Activated CD8-positive, alpha-beta memory T cell treated with anti-CD3 and anti-CD28 coated beads, Interleukin-2, amount 50 U/mL, for 24 hours (primary cell): ENCODE data around the gene TSPEAR.

Experiments used
- DNase-seq: peaks from one replicate; pipeline ENCODE4 v3.0.0-alpha.2; 2020; ENCODE audit errors: extremely low read depth

The TSPEAR gene

DNA sequence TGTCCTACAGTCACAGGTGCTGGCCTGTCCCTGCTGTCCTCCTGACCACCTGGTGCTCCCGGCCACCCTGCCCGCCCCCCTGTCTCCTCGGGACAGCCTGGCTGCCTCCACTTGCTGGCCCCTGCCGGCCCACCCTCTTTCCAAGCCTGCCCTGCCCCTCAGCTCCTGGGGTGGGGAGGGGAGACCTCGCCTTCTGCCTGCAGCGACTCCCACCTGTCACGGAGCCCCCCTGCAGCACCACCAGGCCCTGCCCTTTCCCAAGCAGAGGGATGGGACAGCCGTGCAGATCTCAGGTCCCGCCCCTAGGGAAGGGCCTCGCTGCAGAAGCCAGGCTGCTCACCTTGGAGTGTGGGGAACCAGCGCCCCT lies 248.6 kb downstream of the TSPEAR start:
- no peak for DNase-seq

DNA sequence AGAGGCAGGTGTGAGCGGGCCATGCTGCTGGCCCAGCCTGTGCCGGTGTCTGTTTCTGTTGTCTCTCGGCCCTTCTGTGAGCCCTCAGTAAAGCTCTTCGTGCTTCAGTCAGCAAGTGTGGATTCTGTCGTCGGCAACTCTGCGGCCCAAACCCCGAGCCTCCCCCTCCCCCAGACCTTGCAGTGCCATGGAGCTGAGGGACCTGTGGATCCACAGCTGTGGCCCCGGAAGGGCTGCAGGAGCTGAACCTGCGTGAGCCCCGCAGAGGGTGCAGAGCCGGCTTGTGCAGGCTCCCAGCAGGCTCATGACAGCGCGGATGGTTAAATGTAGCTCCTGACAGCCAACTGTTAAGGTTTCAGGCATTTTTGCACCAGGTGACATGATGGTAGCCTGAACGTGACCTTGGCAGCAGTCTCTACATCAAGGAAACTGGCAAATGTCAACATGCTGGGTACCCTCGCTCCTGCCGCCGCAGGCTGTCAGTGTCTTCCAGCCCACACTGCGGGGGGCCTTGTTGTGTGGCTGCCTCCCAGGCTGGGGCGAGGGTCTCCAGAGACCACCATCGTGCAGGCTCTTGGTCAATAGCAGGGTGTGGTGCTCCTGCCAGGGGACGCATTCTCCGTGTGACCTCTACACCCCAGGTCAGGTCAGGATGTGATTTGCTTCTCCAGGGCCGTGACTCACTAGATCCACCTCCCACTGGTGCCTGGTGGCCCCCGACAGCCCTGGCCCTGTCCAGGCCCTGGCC lies 249.1 kb downstream of the TSPEAR start:
- DNase-seq: no peak

DNA sequence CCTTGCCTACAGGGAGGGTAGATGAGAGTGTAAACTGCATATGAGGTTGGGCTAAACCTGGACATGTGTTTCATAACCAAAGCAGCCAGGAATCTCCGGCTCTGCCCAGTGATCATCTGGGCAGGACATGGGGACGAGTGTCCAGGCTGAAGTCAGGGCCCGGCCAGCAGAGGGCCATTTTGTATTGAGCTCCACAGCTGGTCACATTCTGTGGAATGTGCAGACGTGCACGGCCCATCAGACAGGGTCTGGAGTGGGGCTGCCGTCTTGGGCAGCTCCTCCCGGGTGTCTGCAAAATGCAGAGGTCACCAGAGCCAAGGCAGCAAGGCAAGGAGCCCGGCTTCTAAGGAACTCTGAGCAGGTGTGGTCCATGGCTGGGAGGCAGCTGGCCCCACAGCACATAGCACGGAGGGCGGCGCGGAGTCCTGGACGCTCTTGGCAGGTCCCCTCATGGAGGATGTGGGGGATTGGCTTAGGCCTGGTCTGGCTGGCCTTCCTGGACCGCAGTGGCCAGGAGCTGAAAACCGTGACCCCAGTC lies 249.8 kb downstream of the TSPEAR start:
- DNase-seq: no peak

DNA sequence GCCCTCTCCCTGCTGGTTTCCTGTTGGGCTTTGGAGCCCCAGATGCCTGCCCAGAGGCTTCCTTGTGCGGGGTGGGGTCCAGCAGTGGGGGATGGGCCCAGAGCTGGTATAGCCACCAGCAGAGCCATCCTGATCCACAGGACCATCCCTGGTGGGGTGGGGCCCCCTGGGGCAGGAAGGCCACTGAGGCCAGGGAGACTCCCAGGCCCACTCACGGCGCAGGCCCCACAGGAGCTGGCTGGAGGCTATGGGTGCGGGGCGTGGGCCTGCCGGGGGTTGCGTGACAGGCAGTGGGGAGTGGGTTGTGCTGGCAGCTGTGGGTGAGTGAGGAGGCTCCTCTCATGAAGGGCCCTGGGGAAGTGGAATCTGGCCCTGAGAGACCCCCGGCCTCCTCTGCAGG lies 250.4 kb downstream of the TSPEAR start:
- no peak for DNase-seq

DNA sequence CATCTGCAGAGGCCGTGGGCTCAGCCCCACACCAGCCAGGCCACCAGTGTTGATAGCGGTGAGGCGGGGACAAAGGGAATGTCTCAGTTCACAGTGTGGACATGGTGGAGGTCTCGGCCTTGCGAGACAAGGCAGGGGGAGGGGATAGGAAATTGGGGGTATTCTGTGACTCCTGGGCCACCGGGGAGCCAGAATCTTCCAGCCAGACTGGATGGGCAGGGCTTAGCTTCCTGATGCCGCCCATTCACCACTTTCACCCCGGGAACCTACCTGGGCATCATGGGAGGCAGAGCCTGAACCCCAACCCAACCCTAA lies 251.0 kb downstream of the TSPEAR start:
- DNase-seq: no peak

DNA sequence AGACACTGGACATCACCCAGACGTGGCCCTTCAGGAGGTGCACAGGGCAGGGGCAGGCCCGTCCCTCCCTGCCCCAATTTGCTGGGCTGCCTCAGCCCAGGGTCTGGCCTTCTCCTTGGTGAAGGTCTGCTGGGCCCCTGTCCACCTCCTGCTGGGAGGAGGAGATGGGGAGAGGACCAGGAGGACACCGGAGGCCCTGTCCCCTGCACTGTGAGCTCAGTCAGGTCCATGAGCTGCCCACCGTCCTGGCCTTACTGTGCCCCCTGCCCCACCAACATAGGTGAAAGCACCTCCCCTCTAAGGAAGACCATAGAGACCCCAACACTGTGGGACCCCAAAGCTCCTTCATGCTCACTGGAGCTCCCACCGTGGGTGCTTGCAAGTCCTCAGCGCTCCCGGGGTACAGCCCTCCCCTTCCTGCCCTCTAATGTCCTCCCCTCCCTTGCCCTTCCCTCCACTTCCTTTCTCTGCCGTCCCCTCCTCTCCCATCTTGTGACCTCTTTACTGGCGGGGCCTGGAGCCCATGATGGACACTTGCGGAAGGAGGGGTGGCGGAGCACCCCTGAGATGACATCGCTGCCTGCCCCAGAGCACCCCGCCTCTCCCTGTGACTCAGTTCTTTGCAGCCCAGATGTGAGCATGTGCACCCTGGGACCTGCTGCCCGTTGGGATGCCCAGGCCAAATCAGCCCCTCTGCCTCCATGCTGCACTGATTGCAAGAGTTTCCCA lies 251.5 kb downstream of the TSPEAR start:
- DNase-seq: no peak

DNA sequence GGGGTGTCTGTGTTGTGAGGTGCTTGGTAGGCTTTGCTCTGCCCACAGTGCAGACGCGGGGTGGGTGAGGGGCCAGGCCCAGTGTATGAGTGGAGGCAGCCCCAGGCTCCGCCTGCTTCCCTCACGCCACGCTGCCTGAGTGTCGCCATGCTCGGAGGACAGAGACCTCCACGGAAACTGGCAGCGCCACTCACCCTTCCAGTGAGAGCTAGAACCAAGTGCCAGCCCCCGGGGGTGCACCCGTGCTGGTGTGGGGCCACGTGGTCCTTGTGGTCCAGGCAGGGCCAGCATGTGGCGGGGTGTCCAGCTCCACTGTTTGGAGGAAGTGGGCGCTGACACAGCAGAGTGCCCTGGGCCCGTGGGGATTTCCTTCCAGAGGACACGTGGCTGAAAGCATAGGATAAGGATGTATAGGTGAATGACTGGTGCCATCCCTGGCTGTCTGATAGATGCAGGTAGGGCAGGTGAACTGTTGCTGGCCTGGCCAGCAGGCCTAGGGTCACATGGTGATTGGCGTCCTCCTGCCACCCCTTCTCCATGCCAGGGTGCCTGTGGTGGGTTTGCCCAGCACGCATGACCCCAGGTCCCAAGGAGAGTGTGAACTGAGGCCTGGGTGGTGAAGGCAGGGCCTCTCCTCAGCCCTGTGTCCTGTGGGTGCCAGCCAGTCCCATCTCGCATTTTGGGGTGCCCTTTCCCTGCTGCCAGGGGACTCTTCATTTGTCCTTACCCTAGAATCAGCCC lies 252.2 kb downstream of the TSPEAR start:
- no peak for DNase-seq

DNA sequence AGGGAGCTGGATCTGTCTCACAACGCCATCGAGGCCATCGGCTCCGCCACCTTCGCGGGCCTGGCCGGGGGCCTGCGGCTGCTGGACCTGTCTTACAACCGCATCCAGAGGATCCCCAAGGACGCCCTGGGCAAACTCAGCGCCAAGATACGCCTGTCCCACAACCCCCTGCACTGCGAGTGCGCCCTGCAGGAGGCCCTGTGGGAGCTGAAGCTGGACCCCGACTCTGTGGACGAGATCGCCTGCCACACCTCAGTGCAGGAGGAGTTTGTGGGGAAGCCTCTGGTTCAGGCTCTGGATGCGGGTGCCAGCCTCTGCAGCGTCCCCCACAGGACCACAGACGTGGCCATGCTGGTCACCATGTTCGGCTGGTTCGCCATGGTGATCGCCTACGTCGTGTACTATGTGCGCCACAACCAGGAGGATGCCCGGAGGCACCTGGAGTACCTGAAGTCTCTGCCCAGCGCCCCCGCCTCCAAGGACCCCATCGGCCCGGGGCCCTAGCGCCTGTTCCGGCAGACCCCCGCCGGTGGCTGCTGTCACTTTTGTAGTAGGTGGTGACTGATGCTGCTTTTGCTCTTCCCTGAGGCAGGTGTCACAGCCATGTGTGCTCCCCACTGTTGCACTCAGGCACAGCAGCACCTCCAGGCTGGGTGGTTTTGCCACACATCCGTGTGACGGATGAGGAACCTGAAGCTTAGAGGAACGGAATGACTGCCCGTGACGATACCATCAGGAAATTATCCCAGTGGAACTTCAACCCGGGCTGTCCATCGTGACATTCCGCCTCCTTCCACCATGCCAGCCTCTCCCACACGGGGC lies 254.2 kb downstream of the TSPEAR start:
- no peak for DNase-seq

DNA sequence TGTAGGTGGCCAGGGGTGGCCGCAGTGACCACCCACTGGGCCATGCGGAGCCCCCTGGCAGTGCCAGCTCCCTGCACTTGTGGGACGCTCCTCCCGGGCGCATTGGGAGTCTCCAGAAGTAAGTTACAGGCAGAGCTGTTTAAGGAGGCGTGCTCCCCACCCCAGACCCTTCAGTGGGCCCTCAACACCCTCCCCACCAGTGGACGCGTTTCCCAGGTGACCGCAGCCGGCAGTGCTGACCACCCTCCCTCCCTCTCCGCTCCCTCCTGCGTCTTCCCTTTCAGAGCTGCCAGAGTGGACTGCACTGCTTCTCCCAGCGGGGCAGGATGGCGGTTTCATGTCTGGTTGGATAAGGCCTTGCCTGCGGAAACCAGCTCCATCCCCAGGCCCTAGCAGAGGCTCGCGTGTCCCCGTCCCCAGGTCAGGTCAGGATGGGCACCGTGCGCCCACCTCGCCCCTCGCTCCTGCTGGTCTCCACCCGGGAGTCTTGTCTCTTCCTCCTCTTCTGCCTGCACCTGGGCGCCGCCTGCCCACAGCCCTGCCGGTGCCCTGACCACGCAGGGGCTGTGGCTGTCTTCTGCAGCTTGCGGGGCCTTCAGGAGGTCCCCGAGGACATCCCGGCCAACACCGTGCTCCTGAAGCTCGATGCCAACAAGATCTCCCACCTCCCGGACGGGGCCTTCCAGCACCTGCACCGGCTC lies 255.0 kb downstream of the TSPEAR start:
- no peak for DNase-seq

DNA sequence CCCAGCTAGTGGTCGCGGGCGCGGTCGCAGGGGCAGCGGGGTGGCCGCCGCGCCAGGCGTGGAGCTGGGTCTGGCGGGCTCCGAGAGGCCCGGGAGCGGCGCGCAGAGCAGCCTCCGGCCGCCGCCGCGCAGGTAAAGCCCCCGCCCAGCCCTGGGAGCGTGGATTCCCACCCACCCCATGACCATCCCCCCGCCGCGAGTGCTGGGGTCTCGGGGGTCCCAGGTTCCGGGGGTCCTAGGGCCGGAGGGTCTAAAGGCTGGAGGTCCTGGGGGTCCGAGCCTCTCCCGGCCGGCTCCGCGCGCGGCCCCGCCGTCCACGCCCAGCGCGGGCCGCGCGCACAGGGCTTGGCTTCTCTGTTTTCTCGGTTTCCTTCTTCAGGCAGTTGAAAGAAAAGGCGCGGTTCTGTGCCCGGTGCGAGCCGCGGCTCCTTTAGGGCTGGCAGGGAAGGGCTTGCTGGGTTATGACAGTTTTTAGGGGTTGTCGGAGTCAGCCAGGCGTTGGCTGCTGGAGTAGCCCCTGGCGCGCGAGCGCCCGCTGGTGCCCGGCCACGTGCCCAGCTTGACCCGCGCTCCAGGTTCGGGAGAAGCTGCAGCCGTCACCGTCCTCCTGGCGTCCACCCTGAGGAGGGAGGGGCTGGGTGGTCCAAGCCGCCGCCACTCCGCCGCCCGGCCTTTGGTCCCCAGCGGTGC lies 255.7 kb downstream of the TSPEAR start:
- no peak for DNase-seq

DNA sequence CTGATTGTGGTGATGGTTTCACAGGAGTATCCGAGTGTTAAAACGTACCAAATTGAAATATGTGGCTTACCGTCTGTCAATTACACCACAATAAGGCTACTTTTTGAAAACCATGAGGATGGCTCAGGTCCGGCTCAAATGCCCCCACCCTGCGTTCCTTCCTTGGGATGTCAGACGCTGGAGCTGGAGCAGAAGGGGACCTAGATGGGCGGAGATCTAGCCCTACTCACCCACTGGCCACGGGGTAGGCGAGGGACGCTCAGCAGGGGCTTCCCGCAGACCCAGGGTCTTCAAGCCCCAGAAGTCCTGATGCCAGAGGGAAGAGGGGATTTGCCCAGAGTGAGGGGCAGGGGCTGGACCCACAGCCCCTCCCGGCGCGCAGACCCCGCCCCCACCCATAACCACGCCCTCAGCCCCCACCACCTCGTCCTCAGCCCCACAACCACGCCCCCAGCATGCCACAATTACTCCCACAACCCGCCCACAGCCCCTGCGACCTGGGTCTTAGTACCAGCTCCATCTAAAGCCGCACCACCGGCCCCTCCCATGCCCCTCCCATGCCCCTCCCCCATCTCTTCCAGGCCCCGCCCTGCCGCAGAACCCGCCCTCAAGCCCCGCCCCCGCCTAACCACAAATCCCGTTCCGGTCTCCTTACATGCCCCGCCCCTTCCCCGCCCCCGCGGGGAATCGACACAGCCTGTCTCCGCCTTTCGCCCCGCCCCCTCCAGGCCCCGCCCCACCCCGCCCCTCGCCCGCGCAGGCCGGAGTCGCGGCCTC lies 256.4 kb downstream of the TSPEAR start, which contains the start of gene LRRC3:
TSS of gene LRRC3 (plus strand) at position 764 of the 777 bp plus-strand sequence. CDS start 1,135 bp downstream, outside the sequence.
- peak; percentile 37 for DNase-seq

DNA sequence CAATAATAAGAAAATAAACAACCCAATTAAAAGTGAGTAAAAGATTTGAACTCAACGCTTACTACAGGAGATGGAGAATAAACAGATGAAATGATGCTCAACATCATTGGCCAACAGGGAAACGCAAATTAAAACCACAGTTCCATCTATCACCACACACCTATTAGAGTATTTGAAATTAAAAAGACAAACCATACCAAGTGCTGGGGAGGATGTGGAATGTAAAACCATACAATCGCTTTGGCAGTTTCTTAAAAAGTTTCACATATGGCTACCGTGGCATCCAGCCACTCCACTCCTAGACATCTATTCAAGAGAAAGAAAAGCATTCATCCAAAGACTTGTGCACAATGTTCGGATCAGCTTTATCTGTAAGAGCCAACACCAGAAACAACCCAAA lies 257.3 kb downstream of the TSPEAR start:
- no peak for DNase-seq

DNA sequence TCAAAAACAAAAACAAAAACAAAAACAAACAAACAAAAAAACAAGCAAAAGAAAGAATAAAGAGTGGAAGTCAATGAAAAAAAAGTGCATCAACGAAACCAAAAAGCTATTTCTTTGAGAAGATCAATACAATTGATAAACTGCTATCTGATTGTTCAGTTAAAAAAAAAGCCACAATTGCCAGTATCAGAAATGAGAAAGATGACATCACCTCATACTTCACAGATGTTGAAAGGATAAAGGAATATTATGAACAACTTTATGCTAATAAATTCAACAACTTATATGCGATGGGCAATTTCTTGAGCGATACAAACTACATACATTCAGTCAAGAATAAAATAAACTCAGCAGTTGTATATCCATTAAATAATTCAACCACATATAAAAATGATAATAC lies 258.3 kb downstream of the TSPEAR start:
- DNase-seq: no peak

DNA sequence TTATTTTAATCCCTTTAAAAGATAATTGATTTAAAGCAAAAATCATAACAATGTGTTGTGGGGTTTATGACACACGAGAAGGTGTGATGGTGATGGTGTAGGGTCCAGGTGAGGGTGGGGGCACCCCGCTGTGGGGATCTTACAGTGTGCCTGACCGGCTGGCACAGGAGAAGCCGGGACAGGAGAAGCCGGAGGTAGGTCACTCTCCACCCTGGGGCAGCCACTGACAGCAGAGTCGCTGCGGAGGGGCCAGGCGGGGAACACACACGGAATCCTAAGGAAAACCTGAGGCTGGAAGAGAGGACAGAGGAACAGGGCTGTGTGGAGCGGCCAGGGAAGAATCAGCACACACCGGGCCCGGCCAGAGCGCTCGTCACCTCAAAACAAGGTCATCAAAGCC lies 260.4 kb downstream of the TSPEAR start:
- DNase-seq: no peak

DNA sequence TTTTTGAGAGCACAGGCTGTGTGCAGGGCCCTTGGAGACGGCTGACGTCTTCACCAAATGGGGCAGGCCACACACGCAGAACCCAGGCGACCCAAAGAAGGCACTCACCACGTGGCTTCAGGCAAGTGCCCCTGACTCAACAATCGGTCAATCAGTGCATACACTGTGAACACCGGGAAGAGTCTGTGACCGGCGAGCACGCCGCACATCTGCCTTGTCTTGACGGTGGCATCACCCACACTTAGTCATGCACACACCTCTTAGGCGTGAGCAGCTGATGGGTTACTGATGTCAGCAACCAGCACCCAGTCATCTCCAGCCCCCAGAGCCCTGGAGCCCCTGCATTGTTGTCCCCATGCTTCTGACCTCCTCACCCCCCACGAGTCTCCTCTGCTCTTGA lies 261.0 kb downstream of the TSPEAR start:
- DNase-seq: no peak

DNA sequence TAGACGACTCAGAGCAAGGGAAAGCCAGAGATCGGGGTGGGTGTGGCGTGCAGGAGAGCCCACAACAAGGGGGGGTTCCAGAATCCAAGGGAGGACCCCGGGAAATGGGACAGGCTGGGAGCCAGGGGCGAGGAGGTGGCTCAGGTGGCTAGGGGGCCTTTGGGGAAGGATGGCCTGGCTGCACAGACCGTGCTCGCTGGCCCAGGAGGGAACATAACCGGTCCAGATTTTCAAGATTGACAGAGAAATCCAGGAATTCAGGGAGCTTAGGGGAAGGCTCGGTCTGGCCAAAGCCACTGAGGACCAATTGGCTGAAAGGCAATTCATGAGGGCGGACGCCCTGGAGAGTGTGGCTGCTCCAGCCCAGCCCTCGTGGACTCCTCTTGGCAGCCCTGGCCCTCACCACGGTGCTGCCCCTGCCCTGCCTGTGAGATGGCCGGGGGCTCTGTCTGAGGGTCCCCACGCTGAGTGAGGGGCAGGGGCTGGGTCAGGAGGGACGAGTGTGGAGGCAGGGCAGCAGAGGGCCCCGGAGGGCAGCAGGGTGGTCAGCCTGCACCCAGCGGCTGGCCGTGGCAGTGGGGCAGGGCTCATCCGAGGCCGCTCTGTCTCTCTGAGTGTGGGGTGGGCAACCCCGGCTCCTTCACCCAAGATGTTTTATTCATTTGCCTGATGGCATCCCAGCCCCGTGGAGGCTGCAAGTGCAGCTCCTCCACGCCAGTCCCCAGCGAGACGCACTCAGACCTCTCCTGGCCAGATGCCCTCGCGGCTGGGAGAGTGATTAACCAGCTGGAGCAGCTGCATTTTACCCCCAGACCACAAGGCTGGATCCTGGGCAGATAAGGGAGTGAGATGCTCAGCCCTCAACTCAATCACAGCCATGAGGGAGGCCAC lies 261.7 kb downstream of the TSPEAR start:
- DNase-seq: no peak

DNA sequence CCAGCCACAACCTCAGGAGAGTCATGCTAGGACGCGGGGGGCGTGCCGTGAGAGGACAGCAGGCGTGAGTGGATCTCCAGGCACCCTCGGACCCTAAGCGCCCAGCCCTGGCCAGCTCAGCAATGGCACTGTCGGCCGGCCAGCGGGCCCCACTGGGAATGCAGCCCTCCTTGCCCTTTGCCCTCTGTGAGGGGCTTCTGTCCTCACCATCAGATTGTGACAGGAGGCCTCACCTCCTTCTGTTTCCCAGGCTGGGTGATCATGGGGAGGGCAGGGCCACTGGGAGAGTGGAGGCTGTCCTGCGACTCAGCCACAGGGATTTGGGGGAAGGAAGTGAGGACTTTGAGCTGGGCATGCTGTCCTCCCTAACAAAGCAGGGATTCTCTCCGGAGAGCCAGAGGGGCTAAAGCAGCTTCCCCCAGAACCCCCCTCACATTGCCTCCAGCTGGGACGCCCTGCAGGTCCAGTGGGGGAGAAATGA lies 262.7 kb downstream of the TSPEAR start:
- no peak for DNase-seq
